ENCODE results near the gene NR1H2.

NR1H2 gene

DNA sequence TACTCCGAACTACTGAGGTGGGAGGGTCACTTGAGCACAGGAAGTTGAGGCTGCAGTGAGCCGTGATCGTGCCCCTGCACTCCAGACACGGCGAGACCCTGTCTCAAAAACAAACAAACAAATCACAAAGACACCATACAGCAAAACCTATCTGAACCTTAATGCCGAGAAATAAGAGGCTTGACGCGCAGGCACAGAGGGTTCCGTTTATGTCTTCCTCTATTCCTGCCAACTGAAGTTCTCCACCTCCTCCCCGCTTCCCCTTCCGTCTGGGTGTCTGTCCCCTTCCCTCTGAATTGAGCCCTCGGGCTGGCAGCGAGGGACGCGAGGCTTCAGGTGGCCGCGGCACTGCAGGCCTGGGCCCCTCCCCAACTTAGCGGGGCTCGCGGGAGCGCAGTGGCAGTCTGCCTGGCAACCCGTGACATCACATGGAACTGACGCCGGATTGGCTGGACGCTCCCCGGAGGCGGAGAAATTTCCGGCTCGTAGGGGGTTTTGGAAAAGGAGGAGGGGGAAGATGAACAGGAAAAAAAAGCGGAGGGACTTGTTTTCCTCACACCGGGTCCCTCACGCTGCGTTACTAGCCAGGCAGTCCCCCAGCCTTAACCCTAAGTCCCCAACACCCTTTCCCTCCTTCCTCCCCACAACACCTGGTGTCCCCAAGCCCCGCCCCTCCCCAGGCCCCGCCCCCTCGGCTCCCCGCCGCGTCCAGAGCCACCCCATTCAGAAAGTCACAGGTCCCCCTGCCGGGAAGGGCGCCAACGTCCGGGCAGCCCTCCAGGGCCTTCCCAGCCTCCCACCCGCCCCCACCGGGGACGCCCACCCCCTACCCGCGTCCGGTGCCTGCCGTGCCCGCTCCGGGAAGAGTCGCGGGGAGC, 55.3 kb downstream of the NR1H2 start:
- Mint-ChIP-seq H3K4me3 (peak overlapping the region; percentile 90), H3K27ac (peak overlapping the region; percentile 92), H3K9me3 (no peaks in the 10 kb centered on the region), H3K4me1 (peaks cover 22% of the 10 kb centered on the region), H3K36me3 (peaks cover 4% of the 10 kb centered on the region)
- ATAC-seq (peak; percentile 91), DNase-seq (ENCODE audit: low spot score in 2 of 2) (peak; percentile 95 to 98)

- DNase-seq (ENCODE audit: low spot score in 2 of 2), result no peak
- Mint-ChIP-seq H3K4me3 (peak within 1 kb of the TSS; percentile 90), H3K36me3 (peaks cover 4% of the 10 kb centered on the region), H3K9me3 (no peaks in the 10 kb centered on the region), H3K27ac (peak within 1 kb of the TSS; percentile 92), H3K4me1 (peaks cover 22% of the 10 kb centered on the region)
- no peak for ATAC-seq
Measured at GRCh38 chr19:50432221-50433028, 56.2 kb downstream of the NR1H2 start, which contains the start of gene MYBPC2. MYBPC2 (plus strand) TSS chr19:50432892; CDS start chr19:50432954, 62 bp downstream.

Data from stimulated activated effector memory CD8-positive, alpha-beta T cell treated with anti-CD3 and anti-CD28 coated beads, Interleukin-12 subunit alpha, Interleukin-12 subunit beta, amount 100 ng/mL, for 72 hours (primary cell).